Smooth muscle cell (in vitro differentiated cells): ENCODE results near the gene MAST2. TPM values are rescaled to one million over a fixed set of nuclear protein-coding genes. Genes with fewer than 3 reads are reported as not detected.

Source experiments
- DNase-seq: peaks from one replicate; lab custom pipeline; 2025; ENCODE audit not compliant: unreplicated experiment; lab: John Stamatoyannopoulos, UW
- H2AFZ ChIP-seq: fragments of 200-600 bp; sonication (generic); 2 replicates; pipeline ENCODE4 v1.6.0; 2016; ENCODE audit warnings: antibody characterized with exemption, low read depth, mild to moderate bottlenecking
- H3F3A ChIP-seq: fragments of 200-600 bp; sonication (generic); 2 replicates; pipeline ENCODE4 v1.6.0; 2017; ENCODE audit warnings: antibody characterized with exemption, low read depth
- H3K27ac ChIP-seq: fragments of 200-600 bp; sonication (generic); 2 replicates; pipeline ENCODE4 v1.5.1; 2016; ENCODE audit warnings: low read depth, mild to moderate bottlenecking
- H3K27me3 ChIP-seq: fragments of 200-600 bp; sonication (generic); 2 replicates; pipeline ENCODE4 v1.6.1; 2016; ENCODE audit warnings: low read depth, mild to moderate bottlenecking
- H3K36me3 ChIP-seq: fragments of 200-600 bp; sonication (generic); 2 replicates; pipeline ENCODE4 v1.5.1; 2016; ENCODE audit warnings: low read depth
- H3K4me1 ChIP-seq: fragments of 200-600 bp; sonication (generic); 2 replicates; pipeline ENCODE4 v1.5.1; 2016; ENCODE audit warnings: low read depth
- H3K4me2 ChIP-seq: fragments of 200-600 bp; sonication (generic); 2 replicates; pipeline ENCODE4 v1.6.0; 2016; ENCODE audit warnings: mild to moderate bottlenecking
- H3K4me3 ChIP-seq: fragments of 200-600 bp; sonication (generic); 2 replicates; pipeline ENCODE4 v1.5.1; 2016; ENCODE audit warnings: mild to moderate bottlenecking
- H3K79me2 ChIP-seq: fragments of 200-600 bp; sonication (generic); 2 replicates; pipeline ENCODE4 v1.6.0; 2016; ENCODE audit warnings: low read depth, mild to moderate bottlenecking
- H3K9ac ChIP-seq: fragments of 200-600 bp; sonication (generic); 2 replicates; pipeline ENCODE4 v1.6.0; 2016; ENCODE audit warnings: low read depth
- H3K9me3 ChIP-seq: fragments of 200-600 bp; sonication (generic); replicated peaks from 2 replicates; pipeline ENCODE4 v1.5.1; 2016; ENCODE audit warnings: low read depth
- H4K20me1 ChIP-seq: fragments of 200-600 bp; sonication (generic); 2 replicates; pipeline ENCODE4 v1.6.0; 2016; ENCODE audit warnings: low read depth
- CTCF ChIP-seq: fragments of 200-600 bp; sonication (generic); IDR thresholded peaks from 2 replicates; pipeline ENCODE4 v1.5.1; 2017; ENCODE audit warnings: borderline replicate concordance, mild to moderate bottlenecking, antibody characterized with exemption; ENCODE audit not compliant: insufficient read depth, poor library complexity, severe bottlenecking
- WGBS: methylation state at CpG from one replicate; pipeline ENCODE4 v1.1.7; 2016; ENCODE audit warnings: low lambda C conversion rate; 5-methylcytosine and 5-hydroxymethylcytosine counted together
- polyA plus RNA-seq: library from polyadenylated mRNA; unstranded; fragments of >200 nt; fragmentation: Nextera tagmentation; extraction: Ambion mirVana; gene quantifications from 2 replicates; pipeline ENCODE4 v1.2.1, GENCODE V29; 2016
- total RNA-seq: library from RNA; depleted of rRNA; stranded (reverse); fragments of >200 nt; gene quantifications from 2 replicates; pipeline ENCODE4 v1.2.3, GENCODE V29; 2014

The MAST2 gene
- total and polyA plus RNA-seq, 2 experiments from 2014 or later: 18.4 to 26.2 TPM

GRCh38 chr1:45998020-45998617, 194.7 kb downstream of the MAST2 start:
- Histone ChIP-seq H3K27me3 (no peaks in the 10 kb centered on the region), H3K9me3 (no peaks in the 10 kb centered on the region), H3K79me2 (no peaks in the 10 kb centered on the region), H3K4me3 (no peak overlapping the region), H3K4me2 (no peak overlapping the region), H4K20me1 (no peaks in the 10 kb centered on the region), H3K4me1 (no peaks in the 10 kb centered on the region), H3K27ac (no peak overlapping the region), H3K9ac (no peak overlapping the region), H3F3A (no peaks in the 10 kb centered on the region), H2AFZ (no peak overlapping the region), H3K36me3 (no peaks in the 10 kb centered on the region)
- WGBS: 79% methylated on average over 3 of the region's 3 CpGs
- DNase-seq: no peak
- no peak for TF ChIP-seq CTCF

- H3K9me3 ChIP-seq: no peaks in the 10 kb centered on the region
- H3K27me3 ChIP-seq: no peaks in the 10 kb centered on the region
- H3F3A ChIP-seq: no peaks in the 10 kb centered on the region
- H2AFZ ChIP-seq: no peak overlapping the region
- H3K79me2 ChIP-seq: no peaks in the 10 kb centered on the region
- no peak overlapping the region for H3K27ac ChIP-seq
- no peaks in the 10 kb centered on the region for H3K36me3 ChIP-seq
- no peak overlapping the region for H3K4me2 ChIP-seq
- no peak overlapping the region for H3K4me3 ChIP-seq
- WGBS: 100% methylated on average over 2 of the region's 2 CpGs
- no peaks in the 10 kb centered on the region for H4K20me1 ChIP-seq
- no peak for TF ChIP-seq CTCF
- H3K9ac ChIP-seq: no peak overlapping the region
- no peaks in the 10 kb centered on the region for H3K4me1 ChIP-seq
- DNase-seq: no peak
These were observed 196.1 kb downstream of the MAST2 start for GRCh38 chr1:45999507-45999906.

GRCh38 chr1:46001081-46001785, 197.8 kb downstream of the MAST2 start:
- H3K36me3 ChIP-seq: no peaks in the 10 kb centered on the region
- H3K4me3 ChIP-seq: no peak overlapping the region
- H3K4me2 ChIP-seq: no peak overlapping the region
- no peak for DNase-seq
- H3K4me1 ChIP-seq: no peaks in the 10 kb centered on the region
- no peak for TF ChIP-seq CTCF
- WGBS: 95% methylated on average over 3 of the region's 3 CpGs
- H3K27me3 ChIP-seq: no peaks in the 10 kb centered on the region
- H3K79me2 ChIP-seq: no peaks in the 10 kb centered on the region
- H3K9me3 ChIP-seq: no peaks in the 10 kb centered on the region
- no peak overlapping the region for H3K9ac ChIP-seq
- H3K27ac ChIP-seq: no peak overlapping the region
- no peaks in the 10 kb centered on the region for H4K20me1 ChIP-seq
- no peaks in the 10 kb centered on the region for H3F3A ChIP-seq
- no peak overlapping the region for H2AFZ ChIP-seq
